ENCODE results near the gene RAB4B. TPM values are rescaled to one million over a fixed set of nuclear protein-coding genes. Genes with fewer than 3 reads are reported as not detected.
"Not testable (repeated sequence)": the region's sequence is repeated elsewhere in the genome, so short reads cannot be mapped to it uniquely, and the experiment has no call there.

RAB4B gene
- total and polyA plus RNA-seq, 2 of the 13 experiments (the other 11 are each of a cell fraction or from before 2014, with no cell fraction given): 3.3 to 5.4 TPM

DNA sequence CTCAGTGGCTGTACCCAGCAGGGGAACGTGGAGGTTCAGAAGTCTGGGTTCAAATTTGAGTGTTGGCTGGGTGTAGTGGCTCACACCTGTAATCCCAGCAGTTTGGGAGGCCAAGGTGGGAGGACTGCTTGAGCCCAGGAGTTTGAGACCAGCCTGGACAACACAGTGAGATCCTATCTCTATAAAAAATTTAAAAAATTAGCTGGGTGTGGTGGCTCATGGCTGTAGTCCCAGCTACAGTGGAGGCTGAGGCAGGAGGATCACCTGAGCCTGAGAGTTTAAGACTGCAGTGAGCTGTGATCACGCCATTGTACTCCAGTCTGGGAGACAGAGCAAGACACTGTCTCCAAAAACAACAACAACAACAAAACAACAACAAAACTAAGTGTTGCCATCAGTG, 6.1 kb downstream of the RAB4B start:
- 94% methylated on average over 2 of the region's 2 CpGs for WGBS (ENCODE audit: low lambda C conversion rate)

DNA sequence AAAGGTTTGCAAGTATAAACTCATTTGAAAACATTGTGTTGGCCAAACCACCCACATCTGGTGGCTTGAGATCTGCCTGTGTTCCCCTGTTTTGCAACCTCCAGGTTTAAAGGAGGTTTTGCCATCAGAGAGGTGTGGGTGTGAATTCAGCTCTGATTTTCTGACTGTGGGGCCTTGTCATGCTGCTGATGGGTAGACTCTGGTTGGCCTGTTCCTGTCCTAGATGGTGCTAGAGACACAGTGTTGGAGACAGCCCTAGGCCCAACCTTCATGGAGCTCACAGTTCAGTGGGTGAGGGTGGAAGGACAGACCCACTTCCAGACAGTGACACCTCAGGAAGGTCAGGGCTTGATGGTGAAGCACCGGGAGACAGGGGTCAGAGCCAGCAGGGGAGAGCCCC, 7.5 kb downstream of the RAB4B start:
- TF ChIP-seq MEIS2 (CRISPR knock-in tag; IDR thresholded peaks at IDR 0.05) (no peak), STAG1 (CRISPR knock-in tag; IDR thresholded peaks at IDR 0.05) (peak; percentile 14; the same call in 1 of the 2 replicates), AGO1 (IDR thresholded peaks at IDR 0.05; ENCODE audit: low read depth, low read length, poor library complexity, severe bottlenecking) (no peak), JDP2 (CRISPR knock-in tag; IDR thresholded peaks at IDR 0.05; ENCODE audit: borderline replicate concordance) (no peak)
- TF ChIP-seq, protein P1, sequence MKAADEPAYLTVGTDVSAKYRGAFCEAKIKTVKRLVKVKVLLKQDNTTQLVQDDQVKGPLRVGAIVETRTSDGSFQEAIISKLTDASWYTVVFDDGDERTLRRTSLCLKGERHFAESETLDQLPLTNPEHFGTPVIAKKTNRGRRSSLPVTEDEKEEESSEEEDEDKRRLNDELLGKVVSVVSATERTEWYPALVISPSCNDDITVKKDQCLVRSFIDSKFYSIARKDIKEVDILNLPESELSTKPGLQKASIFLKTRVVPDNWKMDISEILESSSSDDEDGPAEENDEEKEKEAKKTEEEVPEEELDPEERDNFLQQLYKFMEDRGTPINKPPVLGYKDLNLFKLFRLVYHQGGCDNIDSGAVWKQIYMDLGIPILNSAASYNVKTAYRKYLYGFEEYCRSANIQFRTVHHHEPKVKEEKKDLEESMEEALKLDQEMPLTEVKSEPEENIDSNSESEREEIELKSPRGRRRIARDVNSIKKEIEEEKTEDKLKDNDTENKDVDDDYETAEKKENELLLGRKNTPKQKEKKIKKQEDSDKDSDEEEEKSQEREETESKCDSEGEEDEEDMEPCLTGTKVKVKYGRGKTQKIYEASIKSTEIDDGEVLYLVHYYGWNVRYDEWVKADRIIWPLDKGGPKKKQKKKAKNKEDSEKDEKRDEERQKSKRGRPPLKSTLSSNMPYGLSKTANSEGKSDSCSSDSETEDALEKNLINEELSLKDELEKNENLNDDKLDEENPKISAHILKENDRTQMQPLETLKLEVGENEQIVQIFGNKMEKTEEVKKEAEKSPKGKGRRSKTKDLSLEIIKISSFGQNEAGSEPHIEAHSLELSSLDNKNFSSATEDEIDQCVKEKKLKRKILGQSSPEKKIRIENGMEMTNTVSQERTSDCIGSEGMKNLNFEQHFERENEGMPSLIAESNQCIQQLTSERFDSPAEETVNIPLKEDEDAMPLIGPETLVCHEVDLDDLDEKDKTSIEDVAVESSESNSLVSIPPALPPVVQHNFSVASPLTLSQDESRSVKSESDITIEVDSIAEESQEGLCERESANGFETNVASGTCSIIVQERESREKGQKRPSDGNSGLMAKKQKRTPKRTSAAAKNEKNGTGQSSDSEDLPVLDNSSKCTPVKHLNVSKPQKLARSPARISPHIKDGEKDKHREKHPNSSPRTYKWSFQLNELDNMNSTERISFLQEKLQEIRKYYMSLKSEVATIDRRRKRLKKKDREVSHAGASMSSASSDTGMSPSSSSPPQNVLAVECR (CRISPR knock-in tag; IDR thresholded peaks at IDR 0.05; ENCODE audit: borderline replicate concordance): no peak
- TF ChIP-seq, protein P2, sequence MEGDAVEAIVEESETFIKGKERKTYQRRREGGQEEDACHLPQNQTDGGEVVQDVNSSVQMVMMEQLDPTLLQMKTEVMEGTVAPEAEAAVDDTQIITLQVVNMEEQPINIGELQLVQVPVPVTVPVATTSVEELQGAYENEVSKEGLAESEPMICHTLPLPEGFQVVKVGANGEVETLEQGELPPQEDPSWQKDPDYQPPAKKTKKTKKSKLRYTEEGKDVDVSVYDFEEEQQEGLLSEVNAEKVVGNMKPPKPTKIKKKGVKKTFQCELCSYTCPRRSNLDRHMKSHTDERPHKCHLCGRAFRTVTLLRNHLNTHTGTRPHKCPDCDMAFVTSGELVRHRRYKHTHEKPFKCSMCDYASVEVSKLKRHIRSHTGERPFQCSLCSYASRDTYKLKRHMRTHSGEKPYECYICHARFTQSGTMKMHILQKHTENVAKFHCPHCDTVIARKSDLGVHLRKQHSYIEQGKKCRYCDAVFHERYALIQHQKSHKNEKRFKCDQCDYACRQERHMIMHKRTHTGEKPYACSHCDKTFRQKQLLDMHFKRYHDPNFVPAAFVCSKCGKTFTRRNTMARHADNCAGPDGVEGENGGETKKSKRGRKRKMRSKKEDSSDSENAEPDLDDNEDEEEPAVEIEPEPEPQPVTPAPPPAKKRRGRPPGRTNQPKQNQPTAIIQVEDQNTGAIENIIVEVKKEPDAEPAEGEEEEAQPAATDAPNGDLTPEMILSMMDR (CRISPR knock-in tag; IDR thresholded peaks at IDR 0.05): peak; percentile 44

More for the DNA sequence above, 6.1 kb downstream of the RAB4B start:
- intact Hi-C loops (cut with micrococcal nuclease; ENCODE audit: unreplicated experiment); H3K27ac ChIP-seq (ENCODE audit: extremely low read length, insufficient read depth, low read length); H3K27me3 ChIP-seq (ENCODE audit: control insufficient read depth in 1 of 2, insufficient read depth in 2 of 2, low read length in 2 of 2); H3K36me3 ChIP-seq (replicated peaks in 1 of 2; ENCODE audit: control insufficient read depth in 1 of 2, insufficient read depth in 2 of 2, low read length in 2 of 2); H2AFZ ChIP-seq (ENCODE audit: low read length); H3K4me3 ChIP-seq (replicated peaks in 1 of 3; ENCODE audit: insufficient read depth in 1 of 3, low read depth in 2 of 3, low read length in 3 of 3); H3K4me2 ChIP-seq (ENCODE audit: low read depth, low read length); POLR2A ChIA-PET; H3K9ac ChIP-seq (ENCODE audit: insufficient read depth, low read depth, low read length); H3K9me3 ChIP-seq (ENCODE audit: low read length); DNase-seq (ENCODE audit: low spot score); in situ Hi-C loops (cut with HindIII; ENCODE audit: extremely low pct_ligation_motif_present, low pct_unique_long_range_greater_than_20kb); H4K20me1 ChIP-seq (ENCODE audit: insufficient read depth, low read length); ATAC-seq; BruUV-seq (replicated peaks); CTCF ChIA-PET (ENCODE audit: low intra/inter-chr PET ratio, low total read pairs); FAIRE-seq; H3K79me2 ChIP-seq (ENCODE audit: insufficient read depth, low read length): not testable (repeated sequence)
- H3K4me1 ChIP-seq (ENCODE audit: insufficient read depth, low read length): peaks cover 34% of the 10 kb centered on the region

More for the DNA sequence above, 7.5 kb downstream of the RAB4B start:
- intact Hi-C loops (cut with micrococcal nuclease; ENCODE audit: unreplicated experiment): no loop called here
- in situ Hi-C loops (cut with HindIII; ENCODE audit: extremely low pct_ligation_motif_present, low pct_unique_long_range_greater_than_20kb): no loop called here
- no peaks in the 10 kb centered on the region for H3K27me3 ChIP-seq (ENCODE audit: control insufficient read depth in 1 of 2, insufficient read depth in 2 of 2, low read length in 2 of 2)
- no peaks in the 10 kb centered on the region for H4K20me1 ChIP-seq (ENCODE audit: insufficient read depth, low read length)
- WGBS (ENCODE audit: low lambda C conversion rate): 0% methylated on average over 1 of the region's 1 CpG
- BruUV-seq (replicated peaks): no TSS peak
- H3K79me2 ChIP-seq (ENCODE audit: insufficient read depth, low read length): no peaks in the 10 kb centered on the region
- H3K4me3 ChIP-seq (replicated peaks in 1 of 3; ENCODE audit: insufficient read depth in 1 of 3, low read depth in 2 of 3, low read length in 3 of 3): no peak overlapping the region
- H3K36me3 ChIP-seq (replicated peaks in 1 of 2; ENCODE audit: control insufficient read depth in 1 of 2, insufficient read depth in 2 of 2, low read length in 2 of 2): no peaks in the 10 kb centered on the region
- peaks cover 29% of the 10 kb centered on the region for H3K4me1 ChIP-seq (ENCODE audit: insufficient read depth, low read length)
- H3K27ac ChIP-seq (ENCODE audit: extremely low read length, insufficient read depth, low read length): no peak overlapping the region
- H3K9ac ChIP-seq (ENCODE audit: insufficient read depth, low read depth, low read length): no peak overlapping the region
- ATAC-seq: peak; percentile 76
- H3K9me3 ChIP-seq (ENCODE audit: low read length): no peaks in the 10 kb centered on the region
- no peak for FAIRE-seq
- POLR2A ChIA-PET: interaction anchor here (0.7 to 1.3 kb wide), 2 partner anchors 13 to 35 kb away, joined by 3 to 5 read pairs; partner anchors contain the start of genes ACTMAP and SNRPA
- H2AFZ ChIP-seq (ENCODE audit: low read length): no peak overlapping the region
- H3K4me2 ChIP-seq (ENCODE audit: low read depth, low read length): no peak overlapping the region
- CTCF ChIA-PET (ENCODE audit: low intra/inter-chr PET ratio, low total read pairs): no interaction called here
- DNase-seq (ENCODE audit: low spot score): no peak
